ENCODE data around the gene KRT4.

Gene KRT4

GRCh38 chr12:52791271-52792184 is 22.4 kb downstream of the KRT4 start:
- no peak for DNase-seq

GRCh38 chr12:52790427-52791270 is 23.3 kb downstream of the KRT4 start:
- DNase-seq = no peak

GRCh38 chr12:52789637-52790426 is 24.1 kb downstream of the KRT4 start:
- no peak for DNase-seq

GRCh38 chr12:52788876-52789636 is 24.9 kb downstream of the KRT4 start:
- DNase-seq = no peak

GRCh38 chr12:52788192-52788875 is 25.6 kb downstream of the KRT4 start:
- no peak for DNase-seq

GRCh38 chr12:52787324-52788191 is 26.4 kb downstream of the KRT4 start:
- no peak for DNase-seq

- no peak for DNase-seq
Observed at GRCh38 chr12:52784909-52785308, 29.0 kb downstream of the KRT4 start.

GRCh38 chr12:52783563-52784316 is 30.2 kb downstream of the KRT4 start:
- no peak for DNase-seq

- DNase-seq = no peak
Observed at GRCh38 chr12:52782502-52782901, 31.4 kb downstream of the KRT4 start.

- no peak for DNase-seq
Observed at GRCh38 chr12:52781399-52782082, 32.4 kb downstream of the KRT4 start.

GRCh38 chr12:52779914-52780313 is 34.0 kb downstream of the KRT4 start:
- DNase-seq = no peak

- DNase-seq = no peak
Observed at GRCh38 chr12:52778833-52779232, 35.1 kb downstream of the KRT4 start.

GRCh38 chr12:52777566-52777965 is 36.4 kb downstream of the KRT4 start:
- DNase-seq = no peak

- DNase-seq = no peak
Observed at GRCh38 chr12:52776913-52777395, 37.0 kb downstream of the KRT4 start, which contains the start of gene KRT76. Gene KRT76, minus strand, starts transcription at chr12:52777345. Its CDS starts 54 bp downstream, at chr12:52777291.

GRCh38 chr12:52776435-52776834 is 37.5 kb downstream of the KRT4 start:
- no peak for DNase-seq

GRCh38 chr12:52774629-52775250 is 39.2 kb downstream of the KRT4 start:
- no peak for DNase-seq

- DNase-seq = no peak
Observed at GRCh38 chr12:52772772-52773171, 41.1 kb downstream of the KRT4 start.

GRCh38 chr12:52772188-52772587 is 41.7 kb downstream of the KRT4 start:
- DNase-seq = no peak
